MM.1S (cell line): ENCODE measurements around the gene DNAI4.

Experiments used
- CTCF ChIP-seq: fragments of 300-600 bp; sonication (generic); IDR thresholded peaks from 2 replicates; pipeline ENCODE4 v1.5.1; 2016; ENCODE audit warnings: antibody characterized with exemption, low read length, mixed read lengths
- EZH2 ChIP-seq: fragments of 300-600 bp; sonication (generic); optimal IDR thresholded peaks from 2 replicates; pipeline ENCODE3; 2017; ENCODE audit warnings: low read depth, mild to moderate bottlenecking, antibody characterized with exemption, low read length, mixed read lengths
- EZH2phosphoT487 ChIP-seq: fragments of 300-600 bp; sonication (generic); IDR thresholded peaks from 2 replicates; pipeline ENCODE4 v1.6.1; 2018; ENCODE audit warnings: antibody characterized with exemption, low read length

- TF ChIP-seq EZH2phosphoT487 (no peak), CTCF (no peak), EZH2 (no peak)
These were observed 20.7 kb upstream of the DNAI4 start for GRCh38 chr1:66945316-66945715.
